ENCODE measurements around the gene FAM13A. TPM values are rescaled to one million over a fixed set of nuclear protein-coding genes. Genes with fewer than 3 reads are reported as not detected.

Gene FAM13A
- total and polyA plus RNA-seq, 2 donors (not counting 3 experiments of a cell fraction or from before 2014, with no cell fraction given) = 3.3 to 10.5 TPM

DNA sequence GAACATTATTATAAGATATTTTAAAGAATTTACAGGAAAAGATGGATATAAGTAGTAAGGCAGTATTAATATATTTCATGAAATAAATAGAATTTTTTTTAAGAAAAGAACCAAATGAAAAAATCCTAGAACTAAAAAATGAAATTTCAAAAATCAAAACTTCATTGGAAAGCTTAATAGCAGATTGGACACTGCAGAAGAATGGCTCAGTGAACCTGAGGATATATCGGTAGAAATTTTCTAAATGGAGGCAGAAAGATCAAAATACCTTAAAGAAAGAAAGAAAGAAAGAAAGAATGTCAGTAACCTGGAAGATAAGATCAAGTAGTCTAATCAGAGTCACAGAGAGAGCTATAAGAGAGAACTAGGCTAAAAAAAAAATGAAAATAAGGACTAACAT, 21.3 kb upstream of the FAM13A start:
- Histone ChIP-seq H4K20me1 (replicated peaks; ENCODE audit: control insufficient read depth, extremely low read depth, insufficient read depth, low read length) (no peaks in the 10 kb centered on the region), H3K27me3 (ENCODE audit: control insufficient read depth in 2 of 2, insufficient read depth in 2 of 2, low read length in 2 of 2) (peaks cover 9 to 19% of the 10 kb centered on the region in 2 experiments), H3K9me1 (replicated peaks; ENCODE audit: control insufficient read depth, extremely low read depth, insufficient read depth, low read length) (no peaks in the 10 kb centered on the region), H3K4me1 (ENCODE audit: control insufficient read depth, extremely low read depth, insufficient read depth, low read length) (no peaks in the 10 kb centered on the region), H3K36me3 (ENCODE audit: control insufficient read depth in 2 of 2, extremely low read depth in 1 of 2, insufficient read depth in 2 of 2, low read length in 2 of 2) (no peaks in the 10 kb centered on the region), H2AFZ (ENCODE audit: low read depth, low read length) (no peak overlapping the region), H3K79me2 (ENCODE audit: control insufficient read depth, insufficient read depth, low read length) (no peaks in the 10 kb centered on the region), H3K4me2 (ENCODE audit: insufficient read depth, low read length) (no peak overlapping the region), H3K9me3 (replicated peaks; ENCODE audit: control insufficient read depth, insufficient read depth, low read length) (no peaks in the 10 kb centered on the region), H3K4me3 (replicated peaks in 1 of 3; ENCODE audit: insufficient read depth in 1 of 3, low read depth in 1 of 3, low read length in 3 of 3) (no peak overlapping the region), H3K27ac (ENCODE audit: insufficient read depth, low read depth, low read length) (no peak overlapping the region), H3K9ac (replicated peaks; ENCODE audit: extremely low read depth, insufficient read depth, low read length) (no peak overlapping the region)
- TF ChIP-seq, protein P1, sequence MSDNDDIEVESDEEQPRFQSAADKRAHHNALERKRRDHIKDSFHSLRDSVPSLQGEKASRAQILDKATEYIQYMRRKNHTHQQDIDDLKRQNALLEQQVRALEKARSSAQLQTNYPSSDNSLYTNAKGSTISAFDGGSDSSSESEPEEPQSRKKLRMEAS (IDR thresholded peaks at IDR 0.05; ENCODE audit: insufficient read depth, insufficient read length) = no peak
- TF ChIP-seq POLR2AphosphoS5 (IDR thresholded peaks at IDR 0.05; ENCODE audit: insufficient read depth, low read depth, low read length) (no peak), JUN (IDR thresholded peaks at IDR 0.05; ENCODE audit: borderline replicate concordance, insufficient read depth, insufficient read length, low read depth) (no peak), POLR2A (IDR thresholded peaks at IDR 0.05; ENCODE audit: low read depth, low read length) (no peak), GATA2 (IDR thresholded peaks at IDR 0.05; ENCODE audit: insufficient read depth, insufficient read length, low read depth, low read length) (no peak), MYC (IDR thresholded peaks at IDR 0.05; ENCODE audit: low read depth, low read length) (no peak), FOS (IDR thresholded peaks at IDR 0.05; ENCODE audit: borderline replicate concordance, insufficient read depth, low read length) (no peak), EZH2 (IDR thresholded peaks at IDR 0.05; ENCODE audit: borderline replicate concordance, low read depth, low read length, severe bottlenecking) (no peak)
- TF ChIP-seq, protein P2, sequence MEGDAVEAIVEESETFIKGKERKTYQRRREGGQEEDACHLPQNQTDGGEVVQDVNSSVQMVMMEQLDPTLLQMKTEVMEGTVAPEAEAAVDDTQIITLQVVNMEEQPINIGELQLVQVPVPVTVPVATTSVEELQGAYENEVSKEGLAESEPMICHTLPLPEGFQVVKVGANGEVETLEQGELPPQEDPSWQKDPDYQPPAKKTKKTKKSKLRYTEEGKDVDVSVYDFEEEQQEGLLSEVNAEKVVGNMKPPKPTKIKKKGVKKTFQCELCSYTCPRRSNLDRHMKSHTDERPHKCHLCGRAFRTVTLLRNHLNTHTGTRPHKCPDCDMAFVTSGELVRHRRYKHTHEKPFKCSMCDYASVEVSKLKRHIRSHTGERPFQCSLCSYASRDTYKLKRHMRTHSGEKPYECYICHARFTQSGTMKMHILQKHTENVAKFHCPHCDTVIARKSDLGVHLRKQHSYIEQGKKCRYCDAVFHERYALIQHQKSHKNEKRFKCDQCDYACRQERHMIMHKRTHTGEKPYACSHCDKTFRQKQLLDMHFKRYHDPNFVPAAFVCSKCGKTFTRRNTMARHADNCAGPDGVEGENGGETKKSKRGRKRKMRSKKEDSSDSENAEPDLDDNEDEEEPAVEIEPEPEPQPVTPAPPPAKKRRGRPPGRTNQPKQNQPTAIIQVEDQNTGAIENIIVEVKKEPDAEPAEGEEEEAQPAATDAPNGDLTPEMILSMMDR (IDR thresholded peaks at IDR 0.05; ENCODE audit: extremely low read depth in 1 of 2, insufficient read depth in 1 of 2, low read depth in 1 of 2, low read length in 2 of 2) = no peak
- DNase-seq (ENCODE audit: low read depth, low spot score) (no peak), FAIRE-seq (no peak)
- intact Hi-C loops (cut with micrococcal nuclease) (no loop called here), dilution Hi-C loops (cut with MboI; ENCODE audit: extremely low pct_ligation_motif_present, low sequenced_read_pairs) (no loop called here)
- BruUV-seq (replicated peaks) = no TSS peak
- ChIA-PET POLR2A (no interaction called here), CTCF (no interaction called here)
